Measurements from ENCODE around the gene SLC35A1.
"Not testable (repeated sequence)": the region's sequence is repeated elsewhere in the genome, so short reads cannot be mapped to it uniquely, and the experiment has no call there.

Gene SLC35A1, protein sequence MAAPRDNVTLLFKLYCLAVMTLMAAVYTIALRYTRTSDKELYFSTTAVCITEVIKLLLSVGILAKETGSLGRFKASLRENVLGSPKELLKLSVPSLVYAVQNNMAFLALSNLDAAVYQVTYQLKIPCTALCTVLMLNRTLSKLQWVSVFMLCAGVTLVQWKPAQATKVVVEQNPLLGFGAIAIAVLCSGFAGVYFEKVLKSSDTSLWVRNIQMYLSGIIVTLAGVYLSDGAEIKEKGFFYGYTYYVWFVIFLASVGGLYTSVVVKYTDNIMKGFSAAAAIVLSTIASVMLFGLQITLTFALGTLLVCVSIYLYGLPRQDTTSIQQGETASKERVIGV

GRCh38 chr6:87472525-87473418 is at the start of gene SLC35A1:
TSS of gene SLC35A1 (plus strand) at chr6:87472974. CDS start at chr6:87473004, 30 bp downstream.
- DNase-seq, result peak; percentile 82

- DNase-seq, result no peak
Measured at GRCh38 chr6:87426789-87427188, 46.0 kb upstream of the SLC35A1 start.

- no peak for DNase-seq
Measured at GRCh38 chr6:87430499-87430898, 42.3 kb upstream of the SLC35A1 start.

GRCh38 chr6:87431263-87431662 is 41.5 kb upstream of the SLC35A1 start:
- no peak for DNase-seq

GRCh38 chr6:87436435-87436834 is 36.3 kb upstream of the SLC35A1 start:
- DNase-seq, result no peak

GRCh38 chr6:87441711-87442110 is 31.1 kb upstream of the SLC35A1 start:
- DNase-seq, result no peak

DNA sequence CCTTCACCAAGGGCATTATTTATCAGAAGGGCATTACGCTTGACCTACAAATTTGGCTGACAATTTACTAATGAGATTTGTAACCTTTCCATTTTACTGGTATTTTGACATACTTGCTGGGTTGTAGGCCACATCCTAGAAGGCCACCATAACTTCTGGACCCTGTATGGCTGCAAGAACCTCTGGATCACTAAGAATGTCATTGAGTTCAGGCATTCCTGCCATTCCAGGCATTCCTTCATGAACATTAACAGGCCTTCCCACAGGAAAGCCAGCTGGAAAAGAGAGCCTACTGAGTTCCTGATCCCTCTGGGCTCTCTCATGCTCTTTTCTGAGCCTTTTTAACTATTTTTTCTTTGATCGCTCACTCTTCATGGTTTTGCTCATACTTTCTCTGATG is 28.4 kb upstream of the SLC35A1 start:
- no peak for DNase-seq

DNA sequence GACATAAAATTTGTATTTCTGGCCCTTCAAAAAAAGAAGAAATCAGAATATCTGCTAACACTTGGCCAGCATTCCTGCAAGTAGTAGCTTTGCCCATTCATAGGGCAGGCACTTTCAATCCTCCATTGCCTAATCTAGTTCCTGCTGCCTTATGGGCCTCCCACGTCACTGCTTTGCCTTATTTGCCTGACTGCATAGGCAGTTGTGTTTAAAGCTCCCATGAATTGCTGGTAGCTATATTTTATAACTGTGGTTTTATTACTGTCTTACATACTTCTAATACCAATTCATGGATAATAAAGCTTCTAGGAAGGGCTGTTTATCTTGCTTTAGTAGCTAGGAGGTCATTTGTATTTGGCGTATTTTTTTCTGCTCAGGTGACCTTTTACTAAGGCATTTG is 7.7 kb upstream of the SLC35A1 start:
- DNase-seq, result no peak

- no peak for DNase-seq
Measured at GRCh38 chr6:87473419-87473903, 687 bp downstream of the SLC35A1 start.

GRCh38 chr6:87481931-87482330 is 9.2 kb downstream of the SLC35A1 start:
- no peak for DNase-seq

GRCh38 chr6:87482366-87482765 is 9.6 kb downstream of the SLC35A1 start:
- no peak for DNase-seq

DNA sequence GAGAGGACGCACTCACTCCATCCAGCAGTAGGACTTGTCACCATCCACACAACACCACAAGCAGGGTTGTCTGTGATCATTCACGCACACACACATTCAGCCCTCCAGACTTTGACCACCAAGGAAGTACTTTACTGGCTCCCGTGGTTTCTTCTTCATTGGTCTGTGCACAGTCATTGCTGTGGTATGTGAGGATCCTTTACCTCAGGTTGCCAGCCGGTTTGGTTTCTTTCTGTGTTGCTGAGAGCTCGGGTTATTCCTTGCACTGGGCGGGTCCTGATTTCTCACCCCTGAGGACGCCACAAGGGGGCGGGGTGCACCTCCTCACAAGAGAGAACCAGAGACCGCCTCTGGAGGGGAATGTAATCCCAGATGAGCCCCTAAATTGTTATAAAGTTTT is 11.2 kb downstream of the SLC35A1 start:
- DNase-seq, result no peak

- no peak for DNase-seq
Measured at GRCh38 chr6:87484491-87484890, 11.7 kb downstream of the SLC35A1 start.

- DNase-seq, result no peak
Measured at GRCh38 chr6:87487555-87487954, 14.8 kb downstream of the SLC35A1 start.

- not testable (repeated sequence) for DNase-seq
Measured at GRCh38 chr6:87489326-87489725, 16.6 kb downstream of the SLC35A1 start.

DNA sequence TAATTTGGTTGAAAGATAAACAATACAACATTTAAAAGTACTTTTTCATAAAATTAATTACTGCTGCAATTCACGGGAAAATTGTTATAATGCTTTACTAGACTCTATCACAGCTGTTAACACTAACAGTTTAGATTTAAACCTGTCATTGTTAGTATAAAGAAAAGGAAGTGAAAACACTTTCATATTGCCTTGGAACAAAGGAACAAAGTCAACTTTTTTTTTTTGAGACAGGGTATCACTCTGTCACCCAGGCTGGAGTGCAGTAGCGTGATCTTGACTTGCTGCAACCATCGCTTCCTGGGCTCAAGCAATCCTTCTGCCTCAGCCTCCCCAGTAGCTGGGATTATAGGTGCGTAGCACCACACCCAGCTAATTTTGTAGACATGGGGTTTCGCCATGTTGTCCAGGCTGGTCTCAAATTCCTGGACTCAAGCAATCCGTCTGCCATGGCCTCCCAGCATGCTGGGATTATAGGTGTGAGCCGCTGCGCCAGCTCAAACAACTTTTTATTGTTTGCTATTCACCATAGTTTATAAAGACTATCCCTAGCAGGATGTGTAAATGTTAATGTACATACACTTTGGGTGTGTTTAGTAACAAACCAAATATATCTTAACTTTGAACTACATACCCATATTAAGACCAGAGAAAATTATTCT is 22.1 kb downstream of the SLC35A1 start:
- no peak for DNase-seq

DNA sequence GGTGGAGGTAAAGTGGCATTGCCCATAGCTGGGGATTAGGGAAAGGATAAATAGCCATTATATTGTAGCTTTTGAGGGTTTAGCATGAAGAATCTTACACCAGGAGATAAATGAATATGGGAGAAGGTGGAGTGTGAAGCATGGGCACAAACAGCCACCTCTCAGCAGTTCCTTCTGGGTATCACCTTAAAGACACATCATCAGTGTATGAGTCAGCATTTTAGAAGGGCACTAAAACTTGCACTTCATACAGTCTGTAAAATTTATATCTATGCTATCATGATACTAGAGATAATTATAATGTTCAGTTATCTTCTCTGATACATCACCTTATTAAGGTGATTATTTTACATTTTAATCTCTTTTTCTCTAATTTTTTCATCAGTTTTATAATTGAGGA is 25.3 kb downstream of the SLC35A1 start:
- no peak for DNase-seq

DNA sequence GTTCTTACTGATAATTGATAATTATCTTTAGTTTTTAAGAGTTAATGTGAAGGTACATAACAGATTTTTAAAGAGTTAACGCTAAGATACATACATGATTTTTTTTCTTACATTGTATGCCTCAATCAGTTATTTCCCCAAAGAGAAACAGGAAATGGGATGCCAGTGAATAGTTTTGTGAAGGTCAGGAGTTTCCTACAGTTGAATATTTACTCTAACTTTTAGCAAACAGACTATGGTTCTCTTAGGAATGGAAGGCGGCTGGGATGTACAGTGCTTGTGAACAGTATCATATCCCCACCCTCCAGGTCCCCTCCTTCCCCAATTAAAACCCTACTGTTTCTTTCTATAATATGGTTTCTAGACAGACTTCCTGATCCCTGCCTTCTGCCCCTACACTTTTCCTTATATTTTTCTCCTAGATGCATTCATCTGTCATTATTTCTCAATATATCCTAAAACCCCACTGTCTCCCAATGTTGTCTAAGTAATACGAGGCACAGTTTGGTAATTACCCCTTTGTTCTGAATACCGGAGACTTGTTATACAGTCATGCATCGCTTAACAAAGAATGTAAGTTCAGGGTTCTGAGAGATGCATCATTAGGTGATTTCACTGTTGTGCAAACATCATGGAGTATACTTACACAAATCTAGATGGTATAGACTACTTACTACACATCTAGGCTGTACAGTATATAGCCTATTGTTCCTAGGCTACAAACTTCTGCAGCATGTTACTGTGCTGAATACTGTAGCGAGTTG is 29.2 kb downstream of the SLC35A1 start:
- no peak for DNase-seq

DNA sequence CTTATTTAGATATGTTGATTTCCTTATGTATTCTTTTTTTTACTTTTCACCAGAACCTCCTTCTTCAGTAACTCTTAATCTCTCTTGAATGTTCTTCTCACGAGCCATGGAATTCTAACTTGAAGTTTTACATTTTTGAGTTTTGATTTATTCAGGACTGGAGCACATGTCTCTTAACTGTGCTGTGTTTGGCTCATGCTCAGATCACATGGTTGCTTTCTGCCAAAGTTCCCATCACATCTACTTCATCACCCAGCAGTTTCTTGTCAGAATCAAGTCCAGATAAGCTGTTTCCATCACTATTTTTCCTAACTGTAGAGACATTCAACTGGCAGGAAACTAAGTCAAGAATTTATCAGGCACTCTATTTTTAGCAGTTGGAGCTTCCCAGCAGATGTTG is 31.7 kb downstream of the SLC35A1 start:
- no peak for DNase-seq

- no peak for DNase-seq
Measured at GRCh38 chr6:87514831-87515230, 42.1 kb downstream of the SLC35A1 start.

DNA sequence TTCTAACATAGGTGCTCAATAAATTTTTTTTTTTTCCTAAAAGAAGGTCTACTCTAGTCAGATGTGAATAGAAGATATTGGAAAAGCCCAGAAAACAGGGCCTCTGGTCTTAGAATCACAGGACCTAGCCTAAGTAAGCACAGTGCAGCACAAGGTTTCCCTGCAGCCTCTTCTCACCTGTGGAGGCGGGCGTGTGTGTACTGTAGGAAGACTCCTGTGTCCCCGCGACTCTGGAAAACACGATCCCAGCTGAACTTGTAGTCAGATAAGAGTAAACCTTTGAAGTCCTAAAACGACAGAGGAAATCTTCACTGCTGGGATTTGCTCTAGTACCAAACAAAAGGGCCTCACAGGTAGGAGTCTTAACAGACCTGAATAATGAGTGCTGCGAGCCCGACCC is 45.7 kb downstream of the SLC35A1 start:
- DNase-seq, result no peak

DNA sequence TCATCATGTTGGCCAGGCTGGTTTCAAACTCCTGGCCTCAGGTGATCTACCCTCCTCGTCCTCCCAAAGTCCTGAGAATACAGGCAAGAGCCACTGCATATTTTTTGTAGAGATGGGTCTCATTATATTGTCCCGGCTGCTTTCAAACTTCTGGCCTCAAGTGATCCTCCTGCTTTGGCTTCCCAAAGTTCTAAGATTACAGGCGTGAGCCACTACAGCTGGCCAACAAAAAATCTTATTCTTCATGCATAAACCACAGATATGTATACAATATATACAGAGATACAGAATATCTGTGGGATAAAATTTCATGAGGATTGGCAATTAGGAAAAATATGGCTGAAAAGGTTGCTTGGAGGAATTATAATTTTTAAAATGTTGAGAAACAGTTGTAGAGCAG is 49.9 kb downstream of the SLC35A1 start:
- DNase-seq, result no peak

- no peak for DNase-seq
Measured at GRCh38 chr6:87529221-87529620, 56.4 kb downstream of the SLC35A1 start.

Measured in activated CD4-positive, CD25-positive, alpha-beta regulatory T cell treated with anti-CD3 and anti-CD28 coated beads, Interleukin-2, amount 50 U/mL, for 72 hours (primary cell).